K562 (cell line): ENCODE measurements around the gene ZNF407.

Experiments
- BRF1 ChIP-seq: IDR thresholded peaks from 3 replicates; pipeline ENCODE4 v1.6.1; 2011; ENCODE audit warnings: borderline replicate concordance, mild to moderate bottlenecking; ENCODE audit not compliant: insufficient read length; ENCODE audit errors: extremely low read depth
- CBX3 ChIP-seq, 2 experiments: IDR thresholded peaks; 1 replicate in 1 of 2; 2 replicates in 1 of 2; pipeline ENCODE4 v1.6.1; 2012; ENCODE audit warnings: inconsistent platforms in 2 of 2, low read length in 2 of 2, borderline replicate concordance in 1 of 2, control low read depth in 1 of 2
- E2F6 ChIP-seq, 2 experiments: IDR thresholded peaks; 2 replicates each; pipeline ENCODE4 v1.6.1; 2011; ENCODE audit warnings: borderline replicate concordance in 1 of 2, control low read depth in 1 of 2, low read depth in 1 of 2, low read length in 1 of 2, mild to moderate bottlenecking in 1 of 2, mixed read lengths in 1 of 2, moderate library complexity in 1 of 2; ENCODE audit not compliant: insufficient read depth in 1 of 2, insufficient read length in 1 of 2, poor library complexity in 1 of 2, severe bottlenecking in 1 of 2; ENCODE audit errors: extremely low read depth in 1 of 2
- POLR2A ChIP-seq: fragments of 450-650 bp; conservative IDR thresholded peaks from 2 replicates; pipeline ENCODE4 v1.6.1; 2016
- POLR2AphosphoS5 ChIP-seq: IDR thresholded peaks from 2 replicates; pipeline ENCODE4 v1.6.1; 2011; ENCODE audit warnings: mild to moderate bottlenecking, low read depth, low read length, moderate library complexity; ENCODE audit not compliant: control insufficient read depth, insufficient read depth
- SNIP1 ChIP-seq: fragments of 450-650 bp; IDR thresholded peaks from 2 replicates; pipeline ENCODE4 v1.7.1; 2017; ENCODE audit warnings: low read depth, mild to moderate bottlenecking
- TF ChIP-seq, protein P1 (sequence below): fragments of 450-650 bp; formaldehyde crosslinking; IDR thresholded peaks from 2 replicates; pipeline ENCODE4 v1.4.0; 2022; ENCODE audit warnings: missing genetic modification characterization

DNA sequence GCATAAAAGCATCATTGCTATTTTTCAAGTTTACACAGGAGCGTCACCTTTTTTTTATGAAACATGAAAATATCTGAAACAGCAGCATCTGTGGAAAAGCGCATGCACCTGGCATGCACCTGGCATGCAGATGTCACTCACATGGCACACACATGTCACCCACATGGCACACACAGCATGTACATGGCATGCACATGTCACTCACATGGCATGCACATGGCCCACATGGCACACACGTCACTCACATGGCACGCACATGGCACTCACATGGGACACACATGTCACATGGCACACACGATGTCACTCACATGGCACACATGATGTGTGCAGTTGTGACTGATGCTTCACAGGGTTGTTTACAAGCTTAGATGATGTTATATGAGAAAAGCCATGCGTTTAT, 188.0 kb downstream of the ZNF407 start:
- TF ChIP-seq, protein P1, sequence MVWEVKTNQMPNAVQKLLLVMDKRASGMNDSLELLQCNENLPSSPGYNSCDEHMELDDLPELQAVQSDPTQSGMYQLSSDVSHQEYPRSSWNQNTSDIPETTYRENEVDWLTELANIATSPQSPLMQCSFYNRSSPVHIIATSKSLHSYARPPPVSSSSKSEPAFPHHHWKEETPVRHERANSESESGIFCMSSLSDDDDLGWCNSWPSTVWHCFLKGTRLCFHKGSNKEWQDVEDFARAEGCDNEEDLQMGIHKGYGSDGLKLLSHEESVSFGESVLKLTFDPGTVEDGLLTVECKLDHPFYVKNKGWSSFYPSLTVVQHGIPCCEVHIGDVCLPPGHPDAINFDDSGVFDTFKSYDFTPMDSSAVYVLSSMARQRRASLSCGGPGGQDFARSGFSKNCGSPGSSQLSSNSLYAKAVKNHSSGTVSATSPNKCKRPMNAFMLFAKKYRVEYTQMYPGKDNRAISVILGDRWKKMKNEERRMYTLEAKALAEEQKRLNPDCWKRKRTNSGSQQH (CRISPR knock-in tag) = no peak
- TF ChIP-seq E2F6 (IDR thresholded peaks at IDR 0.05; ENCODE audit: borderline replicate concordance in 1 of 2, extremely low read depth in 1 of 2, insufficient read depth in 1 of 2, insufficient read length in 1 of 2, low read depth in 1 of 2, low read length in 1 of 2, poor library complexity in 1 of 2, severe bottlenecking in 1 of 2) = no peak
- no peak for TF ChIP-seq POLR2A
- TF ChIP-seq POLR2AphosphoS5 = no peak
- no peak for TF ChIP-seq SNIP1
- TF ChIP-seq BRF1 = no peak
- no peak for TF ChIP-seq CBX3 (IDR thresholded peaks at IDR 0.05; ENCODE audit: borderline replicate concordance in 1 of 2, low read length in 2 of 2)
